ENCODE results near the gene DES.

DNA sequence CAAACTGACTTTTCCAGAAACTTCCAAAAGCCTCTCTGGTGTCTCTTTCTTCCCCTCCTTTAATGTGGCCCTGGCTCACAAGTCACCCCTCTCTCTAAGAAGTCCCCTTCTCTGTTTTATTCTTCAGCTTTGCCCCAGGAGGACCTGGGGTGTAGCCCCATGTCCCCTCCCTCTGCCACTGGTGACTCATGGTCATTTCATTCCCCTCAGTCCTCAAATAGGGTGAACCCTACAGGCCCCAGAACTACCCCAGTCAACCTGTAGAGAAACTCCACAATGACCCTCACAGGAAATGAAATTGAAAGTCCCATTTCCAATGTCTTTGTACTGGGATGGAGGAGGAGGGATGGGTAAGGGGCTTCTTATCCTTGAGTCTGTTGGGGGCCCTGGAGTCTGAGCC is 10.3 kb downstream of the DES start:
- TF ChIP-seq, protein P1, sequence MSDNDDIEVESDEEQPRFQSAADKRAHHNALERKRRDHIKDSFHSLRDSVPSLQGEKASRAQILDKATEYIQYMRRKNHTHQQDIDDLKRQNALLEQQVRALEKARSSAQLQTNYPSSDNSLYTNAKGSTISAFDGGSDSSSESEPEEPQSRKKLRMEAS (IDR thresholded peaks at IDR 0.05), result no peak
- TF ChIP-seq CEBPB (IDR thresholded peaks at IDR 0.05) (no peak), TCF12 (IDR thresholded peaks at IDR 0.05; ENCODE audit: low read depth) (no peak), EP300 (IDR thresholded peaks at IDR 0.05; ENCODE audit: borderline replicate concordance) (no peak), NFIC (IDR thresholded peaks at IDR 0.05) (no peak), TAF1 (IDR thresholded peaks at IDR 0.05; ENCODE audit: low read depth) (no peak), TEAD4 (IDR thresholded peaks at IDR 0.05) (no peak), YY1 (IDR thresholded peaks at IDR 0.05; ENCODE audit: low read depth) (no peak), CREB1 (IDR thresholded peaks at IDR 0.05; ENCODE audit: low read depth) (no peak)
- TF ChIP-seq, protein P2, sequence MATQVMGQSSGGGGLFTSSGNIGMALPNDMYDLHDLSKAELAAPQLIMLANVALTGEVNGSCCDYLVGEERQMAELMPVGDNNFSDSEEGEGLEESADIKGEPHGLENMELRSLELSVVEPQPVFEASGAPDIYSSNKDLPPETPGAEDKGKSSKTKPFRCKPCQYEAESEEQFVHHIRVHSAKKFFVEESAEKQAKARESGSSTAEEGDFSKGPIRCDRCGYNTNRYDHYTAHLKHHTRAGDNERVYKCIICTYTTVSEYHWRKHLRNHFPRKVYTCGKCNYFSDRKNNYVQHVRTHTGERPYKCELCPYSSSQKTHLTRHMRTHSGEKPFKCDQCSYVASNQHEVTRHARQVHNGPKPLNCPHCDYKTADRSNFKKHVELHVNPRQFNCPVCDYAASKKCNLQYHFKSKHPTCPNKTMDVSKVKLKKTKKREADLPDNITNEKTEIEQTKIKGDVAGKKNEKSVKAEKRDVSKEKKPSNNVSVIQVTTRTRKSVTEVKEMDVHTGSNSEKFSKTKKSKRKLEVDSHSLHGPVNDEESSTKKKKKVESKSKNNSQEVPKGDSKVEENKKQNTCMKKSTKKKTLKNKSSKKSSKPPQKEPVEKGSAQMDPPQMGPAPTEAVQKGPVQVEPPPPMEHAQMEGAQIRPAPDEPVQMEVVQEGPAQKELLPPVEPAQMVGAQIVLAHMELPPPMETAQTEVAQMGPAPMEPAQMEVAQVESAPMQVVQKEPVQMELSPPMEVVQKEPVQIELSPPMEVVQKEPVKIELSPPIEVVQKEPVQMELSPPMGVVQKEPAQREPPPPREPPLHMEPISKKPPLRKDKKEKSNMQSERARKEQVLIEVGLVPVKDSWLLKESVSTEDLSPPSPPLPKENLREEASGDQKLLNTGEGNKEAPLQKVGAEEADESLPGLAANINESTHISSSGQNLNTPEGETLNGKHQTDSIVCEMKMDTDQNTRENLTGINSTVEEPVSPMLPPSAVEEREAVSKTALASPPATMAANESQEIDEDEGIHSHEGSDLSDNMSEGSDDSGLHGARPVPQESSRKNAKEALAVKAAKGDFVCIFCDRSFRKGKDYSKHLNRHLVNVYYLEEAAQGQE (IDR thresholded peaks at IDR 0.05; ENCODE audit: low read depth), result no peak
